NCI-H1417 (cell line): ENCODE measurements around the gene IMMT.
"Not testable (repeated sequence)": the region's sequence is repeated elsewhere in the genome, so short reads cannot be mapped to it uniquely, and the experiment has no call there.

Experiments
- DNase-seq, 3 experiments: peaks; one replicate each; lab custom pipeline; 2025; lab: John Stamatoyannopoulos, UW

The IMMT gene

DNA sequence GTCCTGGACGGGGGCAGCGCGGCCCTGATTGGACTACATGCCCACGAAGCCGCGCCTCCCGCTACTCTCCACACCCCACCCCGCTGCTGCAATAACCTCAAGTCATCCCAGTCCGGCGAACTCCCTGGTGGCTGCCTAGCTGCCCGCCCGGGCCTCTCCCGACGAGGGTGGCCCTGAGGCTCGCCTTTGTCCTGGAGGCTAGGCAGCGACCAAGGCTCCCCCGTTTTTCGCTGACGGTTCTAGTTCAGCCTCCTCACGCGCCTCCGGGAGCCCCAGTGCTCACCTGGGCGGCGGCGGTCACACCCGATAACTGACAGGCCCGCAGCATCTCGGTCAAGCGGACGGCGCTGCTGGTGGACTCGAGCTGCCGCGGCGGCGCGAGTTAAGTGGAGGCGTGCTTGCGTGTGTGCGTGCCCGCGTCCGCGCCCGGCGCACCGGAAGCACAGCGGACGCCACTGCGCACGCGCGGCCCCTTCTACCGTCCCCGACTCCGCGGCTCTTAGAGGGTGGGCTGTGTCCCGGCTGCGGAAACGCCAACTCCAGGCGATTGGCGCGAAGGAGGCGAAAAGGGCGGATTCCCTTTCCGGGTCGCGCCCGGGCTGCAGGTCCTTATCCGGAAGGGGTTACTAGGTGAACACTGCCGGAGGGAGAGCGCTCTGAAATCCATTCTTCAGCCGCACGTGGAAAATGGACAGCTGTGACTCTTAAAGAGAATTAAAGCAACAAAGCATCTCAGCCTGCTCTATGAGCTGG lies at the start of gene IMMT:
TSS of gene IMMT (minus strand) at position 408 of the 753 bp plus-strand sequence. CDS start at position 328, 80 bp downstream.
- peak; percentile 92 to 97 (median 95) for DNase-seq

DNA sequence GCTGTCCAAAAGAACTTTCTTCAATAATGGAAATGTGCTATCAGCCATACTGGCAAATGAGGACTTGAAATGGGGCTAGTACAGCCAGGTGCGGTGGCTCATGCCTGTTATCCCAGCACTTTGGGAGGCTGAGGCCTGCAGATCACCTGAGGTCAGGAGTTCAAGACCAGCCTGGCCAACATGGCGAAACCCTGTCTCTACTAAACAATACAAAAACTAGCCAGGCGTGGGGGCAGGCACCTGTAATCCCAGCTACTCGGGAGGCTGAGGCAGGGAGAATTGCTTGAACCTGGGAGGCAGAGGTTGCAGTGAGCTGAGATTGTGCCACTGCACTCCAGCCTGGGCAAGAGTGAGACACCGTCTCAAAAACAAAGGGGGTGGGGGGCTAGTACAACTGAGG lies 49.5 kb upstream of the IMMT start:
- DNase-seq: not testable (repeated sequence)

DNA sequence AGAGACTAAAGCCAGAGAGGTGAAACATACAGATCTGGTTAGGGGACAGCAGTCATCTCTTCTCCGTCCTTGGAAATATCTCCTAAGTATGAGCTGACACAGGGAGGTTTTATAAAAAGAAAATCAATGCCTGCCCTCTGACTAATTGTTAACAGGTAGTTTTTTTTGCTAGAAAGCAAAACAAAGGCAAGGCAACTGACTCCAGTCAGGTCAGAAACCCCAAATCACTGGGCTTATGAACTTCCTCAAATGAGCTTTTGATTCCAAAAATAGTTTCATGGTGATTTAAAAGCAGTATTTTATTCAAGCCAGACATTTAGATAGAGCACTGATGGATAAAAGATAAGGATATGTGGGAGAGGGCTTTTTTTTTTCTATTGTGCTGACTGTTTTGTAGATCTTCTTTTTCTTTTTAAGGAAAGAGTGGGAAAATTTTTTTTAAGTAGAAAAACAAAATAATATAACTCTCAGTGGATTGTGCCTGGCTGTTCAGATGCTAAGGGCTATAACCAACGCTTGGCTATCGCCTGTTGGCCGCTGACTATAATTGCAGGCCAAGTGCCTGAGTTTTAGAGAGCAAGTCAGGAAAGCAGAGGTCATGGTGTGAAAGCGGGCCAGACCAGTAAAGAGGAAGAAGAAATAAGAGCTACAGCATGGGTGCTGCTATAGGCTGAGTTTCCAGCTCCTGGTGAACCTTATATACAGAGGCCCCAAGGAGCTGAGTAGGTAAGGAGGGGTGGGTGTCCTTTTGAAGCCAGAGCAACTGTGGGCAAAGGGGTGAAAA lies 48.9 kb upstream of the IMMT start:
- no peak for DNase-seq

DNA sequence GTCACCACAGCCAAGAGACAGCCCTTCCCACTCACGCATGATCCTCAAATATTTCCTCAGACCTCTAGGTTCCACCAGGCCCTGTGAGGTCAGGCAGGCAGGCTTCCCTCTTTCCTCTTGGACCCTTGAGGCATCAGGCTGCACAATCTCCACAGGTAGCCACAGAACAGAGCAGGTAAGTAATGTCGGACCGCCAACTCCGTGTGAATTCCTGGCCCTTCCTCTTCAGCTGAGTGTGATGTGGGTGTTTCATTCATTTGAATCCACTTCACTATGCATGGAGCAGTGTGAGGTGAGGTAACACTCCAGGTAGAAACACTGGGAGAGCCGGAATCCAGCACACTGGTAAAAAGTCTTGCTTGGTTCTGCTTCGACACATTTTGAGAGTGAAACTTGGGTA lies 48.0 kb upstream of the IMMT start:
- DNase-seq: no peak

DNA sequence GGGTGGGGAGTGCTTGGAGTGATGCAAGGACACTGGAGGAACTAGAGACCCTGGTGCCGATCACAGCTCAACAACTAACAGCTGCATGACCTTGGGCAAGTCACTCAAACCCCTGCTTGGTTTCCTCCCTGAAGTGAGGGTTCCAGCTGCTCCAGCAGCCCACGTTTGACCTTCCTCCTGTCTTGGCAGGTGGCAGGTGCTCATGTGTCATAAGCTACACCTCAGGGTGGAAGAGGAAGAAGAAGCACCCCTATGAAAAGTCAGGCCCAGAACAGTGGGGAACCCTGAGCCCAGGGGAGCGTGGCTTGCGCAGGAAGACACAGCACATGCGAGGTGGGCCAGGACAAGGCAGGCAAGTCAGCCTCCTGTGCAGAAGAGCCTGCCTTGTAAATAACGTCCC lies 46.3 kb upstream of the IMMT start:
- DNase-seq: no peak

DNA sequence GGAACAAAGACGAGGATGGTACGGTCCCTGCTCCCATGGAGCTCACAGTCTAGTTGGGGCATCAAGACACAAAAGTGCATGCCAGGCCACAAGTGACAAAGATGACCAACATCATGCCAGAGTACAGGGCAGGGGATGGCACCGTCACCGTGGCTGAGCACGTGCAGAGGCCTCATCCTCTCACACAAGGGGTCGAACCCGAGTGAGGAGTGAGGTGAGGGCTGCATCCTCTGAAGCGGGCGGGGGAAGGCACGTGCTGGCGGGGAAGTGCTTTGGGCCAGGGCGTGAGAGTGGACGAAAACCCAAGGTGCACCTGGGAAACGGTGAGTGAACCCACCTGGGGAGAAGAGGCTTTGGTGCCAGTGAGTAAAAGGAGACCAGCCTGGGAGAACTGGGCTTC lies 45.0 kb upstream of the IMMT start:
- no peak for DNase-seq

DNA sequence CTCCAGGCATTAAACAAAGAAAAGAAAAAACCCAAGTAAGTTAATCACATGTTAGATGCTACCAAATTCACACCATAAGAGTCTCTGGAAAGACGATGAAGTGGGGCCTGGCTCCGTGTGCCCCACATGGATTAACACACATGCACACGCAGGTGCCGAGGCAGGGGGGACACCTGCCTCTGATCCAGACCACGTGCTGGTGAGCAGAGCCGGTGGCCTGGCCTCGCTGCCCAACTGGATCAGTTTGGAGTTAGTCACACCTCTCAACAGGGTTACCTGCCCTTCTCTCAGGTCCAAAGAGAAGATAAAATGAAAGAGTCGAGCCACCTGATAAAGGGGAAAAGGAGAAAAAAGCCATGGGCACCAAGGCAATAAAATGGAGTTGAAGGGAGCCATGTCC lies 44.5 kb upstream of the IMMT start:
- no peak for DNase-seq

DNA sequence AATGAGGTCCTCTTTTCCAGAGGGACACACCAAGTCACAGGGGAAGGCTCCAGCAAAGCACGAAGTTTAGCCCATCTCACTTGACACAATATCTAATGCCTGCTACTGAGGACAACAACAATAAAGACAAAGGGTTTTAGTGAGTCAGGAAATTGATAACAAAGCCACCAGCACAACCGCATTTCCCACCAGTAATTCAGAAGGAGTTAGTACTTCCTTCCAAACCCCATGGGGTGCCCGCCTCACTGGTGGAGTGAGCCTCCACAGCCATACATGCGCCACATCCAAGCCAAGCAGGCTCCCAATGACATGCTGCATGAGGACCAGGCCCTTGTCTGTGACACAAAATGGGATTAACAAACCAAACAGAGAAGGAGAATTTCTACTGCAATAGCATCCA lies 44.1 kb upstream of the IMMT start:
- DNase-seq: no peak

DNA sequence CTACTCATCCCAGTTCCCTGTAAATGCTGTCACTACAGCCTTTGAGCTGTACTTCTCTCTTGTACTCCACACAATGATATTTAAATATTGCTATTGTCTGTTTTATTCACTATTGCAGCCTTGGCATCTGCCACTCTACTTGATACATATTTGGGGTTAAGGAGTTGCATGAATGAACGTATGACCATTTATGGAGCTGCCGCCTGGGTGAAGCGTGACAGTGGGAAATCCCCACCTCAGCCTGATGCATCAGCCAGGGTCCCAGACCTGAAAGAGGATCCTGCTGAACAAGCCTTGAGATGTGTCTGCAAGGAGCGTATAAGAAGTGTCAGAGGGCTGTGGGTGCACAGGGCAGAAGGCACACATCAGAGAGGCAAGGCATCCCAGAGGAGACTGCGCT lies 43.1 kb upstream of the IMMT start:
- no peak for DNase-seq

DNA sequence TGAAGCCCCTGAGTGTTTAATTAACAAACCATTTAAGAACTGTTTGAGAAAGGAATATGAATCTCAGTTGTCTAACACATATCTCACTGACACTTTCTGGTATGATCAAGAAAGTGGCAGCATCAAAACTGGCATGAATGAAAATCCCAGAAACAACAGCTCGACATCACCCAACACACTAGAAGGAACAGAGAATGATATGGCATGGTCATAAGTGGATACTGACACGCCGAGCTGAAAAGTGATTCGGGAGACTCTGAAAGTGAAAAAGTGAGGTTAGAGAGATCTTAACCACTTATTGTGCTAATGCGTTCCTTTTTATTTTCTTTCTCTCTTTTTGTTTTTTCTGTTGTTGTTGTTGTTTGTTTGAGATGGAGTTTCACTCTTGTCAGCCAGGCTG lies 41.9 kb upstream of the IMMT start:
- no peak for DNase-seq

DNA sequence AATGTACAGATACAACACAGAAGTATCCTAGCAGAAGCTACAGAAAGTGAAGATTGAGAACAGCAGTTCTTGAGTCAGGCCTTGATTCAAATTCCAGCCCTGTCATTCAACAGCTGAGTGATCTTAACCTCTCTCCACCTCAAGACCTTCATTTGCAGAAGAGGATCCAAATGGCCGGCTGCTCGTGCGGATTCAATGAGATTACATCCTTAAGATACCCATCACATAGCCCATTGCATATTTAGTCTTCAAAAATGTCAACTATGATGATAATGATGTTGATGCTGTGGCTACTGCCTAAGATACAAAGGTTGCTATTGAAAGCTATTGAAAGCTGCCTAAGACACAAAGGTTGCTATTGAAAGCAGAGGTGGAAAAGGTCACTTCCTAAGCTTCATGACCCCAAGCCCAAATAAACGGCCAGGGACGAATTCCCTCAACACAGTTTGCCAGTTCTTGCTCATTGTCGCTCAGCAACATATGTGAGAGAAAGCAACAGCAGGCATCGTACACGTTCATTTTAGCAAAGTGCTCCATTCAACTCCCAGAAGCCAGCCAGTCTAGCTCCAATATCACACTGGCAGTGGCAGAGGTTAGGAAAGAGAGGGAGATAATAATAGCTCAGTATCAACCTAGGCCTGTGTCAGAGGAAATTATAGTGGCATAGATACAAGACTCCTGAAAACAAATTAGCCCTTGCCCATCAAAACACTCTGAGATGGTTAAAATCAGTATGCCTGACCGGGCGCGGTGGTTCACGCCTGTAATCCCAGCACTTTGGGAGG lies 40.1 kb upstream of the IMMT start:
- no peak for DNase-seq

DNA sequence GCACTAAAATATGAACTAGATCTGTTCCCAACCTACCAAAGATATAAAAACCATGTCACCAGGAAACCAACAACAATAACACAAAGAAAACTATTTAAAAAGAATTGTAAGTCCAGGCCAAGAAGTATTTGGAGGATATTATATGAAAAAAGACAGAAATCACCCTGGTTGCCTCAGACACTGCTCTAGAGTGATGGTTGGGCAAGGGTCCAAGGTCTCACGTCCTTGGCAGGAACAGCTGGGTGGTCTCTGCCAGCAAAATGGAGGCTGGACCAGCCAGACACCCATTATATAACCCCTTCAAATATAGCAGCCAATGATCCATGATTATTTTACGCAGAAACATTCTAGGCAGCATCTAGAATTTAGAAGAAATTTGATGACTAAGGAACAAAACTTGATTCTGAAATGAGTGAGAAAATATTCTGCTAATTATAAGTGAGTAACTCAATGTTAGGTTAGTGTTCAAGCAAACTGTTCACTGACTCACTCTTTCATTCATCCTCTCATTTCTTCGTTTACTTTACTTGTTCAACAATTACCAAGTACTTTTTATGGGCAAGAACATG lies 39.4 kb upstream of the IMMT start:
- no peak for DNase-seq

DNA sequence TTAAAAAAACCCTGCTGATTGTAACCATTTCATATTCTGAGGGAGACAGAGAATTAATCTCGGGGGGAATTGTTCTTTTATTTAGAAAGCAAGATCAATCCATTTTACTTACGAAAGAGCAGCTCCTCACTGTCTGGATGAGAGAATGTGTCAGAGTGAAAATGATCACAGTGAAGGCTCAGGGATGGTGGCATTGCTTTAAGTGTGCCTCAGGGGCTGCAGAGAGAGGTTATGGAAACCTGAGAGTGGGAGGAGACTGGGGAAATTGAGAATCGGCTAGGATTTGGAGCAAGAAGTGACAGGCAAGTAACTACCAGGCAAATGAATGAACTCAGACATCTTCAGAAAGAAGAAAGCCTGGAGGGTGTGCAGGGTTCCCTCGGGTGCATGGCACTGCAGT lies 38.2 kb upstream of the IMMT start:
- no peak for DNase-seq

DNA sequence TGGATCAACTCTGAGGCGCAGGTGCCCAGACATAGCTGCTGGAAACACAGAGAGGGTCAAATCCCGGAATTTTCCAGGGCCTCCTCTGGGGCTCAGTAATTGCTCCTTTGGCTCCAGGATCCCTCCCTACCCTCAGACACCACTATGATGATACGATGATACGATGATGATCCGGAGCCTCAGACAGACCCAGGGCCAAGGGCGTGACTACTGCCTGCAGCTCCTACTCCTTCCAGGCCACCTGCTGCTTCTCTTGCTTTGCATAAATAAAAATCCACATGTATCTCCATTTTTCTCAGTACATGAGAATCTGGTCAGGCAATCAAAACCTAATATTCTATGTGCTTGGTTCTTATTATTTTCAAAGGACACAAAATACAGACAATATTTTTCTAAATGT lies 37.6 kb upstream of the IMMT start:
- DNase-seq: no peak

DNA sequence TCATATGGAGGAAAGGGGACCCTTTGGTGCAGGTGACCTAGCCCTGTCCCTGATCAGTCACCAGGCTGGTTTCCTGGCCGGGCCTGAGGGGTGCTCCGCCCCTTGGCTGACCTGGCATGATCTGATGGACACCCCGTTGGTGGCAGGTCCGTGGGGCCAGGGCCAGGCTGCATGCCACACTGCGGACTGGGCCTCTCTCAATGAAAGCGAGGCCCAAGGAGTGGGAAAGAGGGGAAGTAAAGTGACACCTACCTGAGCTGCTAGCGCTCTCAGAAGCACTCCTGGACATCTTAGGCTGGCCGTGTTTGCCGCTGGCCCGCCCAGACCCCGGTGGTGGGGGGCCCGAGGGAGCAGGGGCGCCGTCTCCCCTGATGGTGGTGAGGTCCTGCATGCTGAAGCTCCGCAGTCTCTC lies 37.1 kb upstream of the IMMT start:
- DNase-seq: no peak

DNA sequence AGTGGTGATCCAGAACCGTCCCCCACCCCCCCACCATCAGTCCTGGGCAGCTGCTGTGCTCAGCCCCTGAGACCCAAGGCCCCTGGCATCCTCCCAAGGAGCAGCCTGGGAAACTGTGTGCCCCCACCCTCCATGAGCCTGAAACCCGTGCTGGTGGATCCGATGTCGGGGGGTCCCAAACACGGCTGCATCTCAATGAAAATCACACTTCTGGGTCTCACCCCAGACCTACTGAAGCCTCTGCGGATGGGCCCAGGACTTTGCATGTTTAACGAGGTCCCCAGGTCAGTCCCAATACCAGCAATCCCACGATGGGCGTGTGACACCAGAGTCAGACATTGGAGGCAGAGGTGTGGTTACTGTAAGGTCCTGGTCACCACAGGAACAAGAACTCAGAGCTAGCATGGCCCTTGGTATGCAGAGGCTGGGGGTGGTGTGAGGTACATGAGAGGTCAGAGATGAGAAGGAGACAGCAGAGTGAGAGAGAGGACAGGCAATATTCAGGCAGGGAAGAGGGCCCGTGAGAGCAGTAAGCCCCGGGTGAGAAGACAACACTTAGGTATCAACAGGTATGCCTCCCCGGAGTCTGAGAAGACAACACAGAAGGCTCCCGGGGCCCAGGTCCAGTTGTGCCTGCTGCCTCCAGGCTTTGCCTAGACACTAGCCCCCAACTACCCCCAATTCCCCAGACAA lies 36.6 kb upstream of the IMMT start:
- DNase-seq: no peak

DNA sequence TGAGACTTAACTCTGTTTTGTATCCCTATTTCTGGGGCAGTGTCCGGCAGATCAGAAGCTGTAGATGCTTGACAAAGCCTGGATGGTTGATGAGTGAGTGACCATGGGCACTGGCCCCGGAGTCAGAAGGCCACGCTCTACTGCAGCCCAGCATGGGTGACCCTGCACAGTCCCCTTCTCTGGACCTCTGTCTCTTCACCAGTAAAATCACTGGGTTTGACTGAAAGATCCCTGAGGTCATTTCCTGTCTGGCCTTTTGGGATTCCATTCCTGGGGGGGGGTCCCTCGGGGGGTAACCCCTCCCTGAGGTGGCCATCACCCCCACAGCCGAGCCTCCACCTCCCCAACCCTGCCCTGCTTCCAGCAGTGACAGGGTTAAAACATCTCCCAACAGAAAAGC lies 35.7 kb upstream of the IMMT start:
- DNase-seq: no peak

DNA sequence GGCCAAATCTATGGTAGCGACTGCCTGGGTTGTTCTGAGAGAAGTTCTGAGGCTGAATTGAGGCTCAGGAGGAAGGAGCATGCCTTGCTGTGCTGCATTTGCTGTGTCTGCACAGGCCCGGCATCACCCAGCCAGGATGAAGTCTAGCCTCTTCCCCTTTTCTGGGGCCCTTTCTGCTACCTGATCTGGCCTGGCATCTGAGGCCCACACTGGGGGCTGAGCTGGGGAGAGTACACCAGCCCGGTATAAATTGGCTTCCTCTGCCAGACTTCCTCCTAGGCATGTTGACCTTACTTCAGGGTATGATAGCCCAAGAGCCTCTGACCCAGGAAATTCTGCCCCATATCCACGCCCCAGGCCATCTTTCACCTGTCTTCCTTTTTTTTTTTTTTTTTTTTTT lies 34.0 kb upstream of the IMMT start:
- DNase-seq: no peak

DNA sequence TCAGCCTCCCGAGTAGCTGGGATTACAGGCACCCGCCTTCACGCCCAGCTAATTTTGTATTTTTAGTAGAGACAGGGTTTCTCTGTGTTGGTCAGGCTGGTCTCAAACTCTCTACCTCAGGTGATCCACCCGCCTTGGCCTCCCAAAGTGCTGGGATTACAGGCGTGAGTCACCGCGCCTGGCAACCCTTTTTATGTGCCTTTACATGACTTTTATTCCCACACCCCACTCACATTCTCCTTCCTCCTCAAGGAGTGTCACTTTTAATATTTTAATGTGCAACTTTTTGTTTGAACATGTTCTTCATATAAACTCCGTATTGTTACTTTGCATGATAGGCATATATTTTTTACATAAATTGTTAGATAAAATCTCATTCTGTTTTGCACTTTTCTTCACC lies 33.3 kb upstream of the IMMT start:
- DNase-seq: not testable (repeated sequence)

DNA sequence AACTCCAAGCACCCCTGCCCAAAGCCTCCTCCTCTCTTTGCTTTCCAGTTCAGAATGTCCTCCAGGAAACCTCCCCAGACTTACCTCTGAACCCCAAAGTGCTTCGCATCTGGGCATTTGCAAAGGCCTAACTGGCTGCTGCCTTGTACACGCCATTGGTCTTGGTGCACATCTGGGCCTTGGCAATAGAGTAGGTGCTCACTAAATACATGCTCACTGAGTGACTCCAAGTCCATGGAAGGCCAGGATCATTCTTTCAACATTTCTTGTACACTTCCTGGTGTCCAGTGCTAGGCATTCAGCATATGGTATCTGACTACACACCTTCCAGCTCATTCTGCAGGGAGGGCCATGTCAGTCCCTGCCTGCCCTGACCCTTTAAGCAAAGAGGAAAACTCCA lies 32.4 kb upstream of the IMMT start:
- no peak for DNase-seq

DNA sequence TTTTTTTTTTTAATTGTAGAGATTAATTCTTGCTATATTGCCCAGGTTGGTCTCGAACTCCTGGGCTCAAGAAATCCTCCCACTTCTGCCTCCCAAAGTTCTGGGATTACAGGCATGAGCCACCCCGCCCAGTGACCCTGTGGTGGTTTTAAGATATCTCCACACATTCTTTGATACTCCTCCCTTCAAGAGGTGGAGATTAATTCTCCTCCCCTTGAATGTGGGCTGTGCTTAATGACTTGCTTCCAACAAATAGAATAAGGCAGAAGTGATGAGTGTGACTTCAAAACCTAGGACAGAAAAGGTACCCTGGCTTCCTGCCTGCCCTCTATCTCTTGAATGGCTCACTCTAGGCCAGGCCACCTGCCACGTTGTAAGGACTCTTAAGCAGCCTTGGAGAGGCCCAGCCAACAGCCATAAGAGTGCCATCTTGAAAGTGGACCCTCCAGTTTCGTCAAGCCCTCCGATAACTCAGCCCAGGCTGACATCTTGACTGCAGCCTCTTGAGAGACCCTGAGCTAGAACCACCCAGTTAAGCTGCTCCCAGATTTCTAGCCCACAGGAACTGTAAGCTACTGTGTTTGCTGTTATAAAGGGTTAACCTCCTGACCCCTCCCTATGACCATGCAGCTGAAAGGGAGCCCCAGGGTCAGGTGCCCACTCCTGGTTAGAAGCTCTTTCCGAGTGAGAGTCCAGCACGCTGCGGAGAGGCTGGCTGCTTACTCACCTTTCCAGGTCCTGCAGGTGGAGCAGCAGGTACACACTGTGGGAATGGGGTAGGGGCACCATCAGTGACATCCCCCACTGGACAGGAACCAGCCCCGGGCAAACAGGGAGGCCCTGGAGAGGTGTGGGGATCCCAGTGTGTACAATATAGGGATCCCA lies 31.6 kb upstream of the IMMT start:
- no peak for DNase-seq
